Endothelial cell of umbilical vein (primary cell): ENCODE results near the gene ZNF487. TPM values are rescaled to one million over a fixed set of nuclear protein-coding genes. Genes with fewer than 3 reads are reported as not detected.

Source experiments
- BruUV-seq: library from RNA; stranded (reverse); fragments of 400-500 nt; replicated peaks from 2 replicates; lab custom pipeline; 2021; lab: Mats Ljungman, UMichigan
- CTCF ChIA-PET: fragments of 300-600, 350-600 bp; sonication (Branson Sonifier 250); formaldehyde crosslinking; loops from one replicate; lab custom pipeline; 2021; ENCODE audit warnings: antibody characterized with exemption, inconsistent platforms; lab: Charles Lee
- POLR2A ChIA-PET: fragments of 300-600, 350-600 bp; sonication (Branson Sonifier 250); formaldehyde crosslinking; loops from one replicate; lab custom pipeline; 2021; ENCODE audit warnings: antibody characterized with exemption, inconsistent platforms; lab: Charles Lee
- DNase-seq: peaks from one replicate; pipeline ENCODE4 v3.0.0-alpha.2; 2011; ENCODE audit warnings: low read depth, low spot score
- FAIRE-seq: peaks from 2 replicates; lab custom pipeline; 2011; peaks lifted over from hg19 to GRCh38; lab: Jason Lieb, UNC
- H2AFZ ChIP-seq: 2 replicates; pipeline ENCODE4 v1.6.0; 2012; ENCODE audit warnings: low read depth, low read length, control low read depth, inconsistent platforms
- H3K27ac ChIP-seq: 2 replicates; pipeline ENCODE4 v1.5.1; 2011; ENCODE audit warnings: low read depth, mild to moderate bottlenecking, control low read depth, low read length, moderate library complexity; ENCODE audit not compliant: insufficient read depth
- H3K27me3 ChIP-seq, 2 experiments: 2 replicates each; pipeline versions ENCODE4 v1.6.0 to v1.6.1; 2011; ENCODE audit warnings: low read length in 2 of 2, mixed read lengths in 1 of 2; ENCODE audit not compliant: control insufficient read depth in 2 of 2, insufficient read depth in 2 of 2
- H3K36me3 ChIP-seq, 2 experiments: 2 replicates in 1 of 2; 3 replicates in 1 of 2; pipeline ENCODE4 v1.5.1; 2011; ENCODE audit warnings: low read length in 2 of 2, mild to moderate bottlenecking in 1 of 2, moderate library complexity in 1 of 2; ENCODE audit not compliant: control insufficient read depth in 2 of 2, insufficient read depth in 2 of 2; ENCODE audit errors: extremely low read depth in 1 of 2
- H3K4me1 ChIP-seq: 3 replicates; pipeline ENCODE4 v1.5.1; 2011; ENCODE audit warnings: mild to moderate bottlenecking, low read length; ENCODE audit not compliant: control insufficient read depth, insufficient read depth; ENCODE audit errors: extremely low read depth
- H3K4me2 ChIP-seq: 2 replicates; pipeline ENCODE4 v1.6.1; 2011; ENCODE audit warnings: low read length, control low read depth, mixed read lengths; ENCODE audit not compliant: insufficient read depth
- H3K4me3 ChIP-seq, 3 experiments: fragments of 200-600 bp in 1 of 3; sonication (generic), shearing (Covaris generic) in 1 of 3; replicated peaks in 1 of 3; 2 replicates each; pipeline ENCODE4 v1.5.1; 2011 to 2016; ENCODE audit warnings: control low read depth in 3 of 3, low read length in 3 of 3, mild to moderate bottlenecking in 2 of 3, inconsistent platforms in 1 of 3, low read depth in 1 of 3, moderate library complexity in 1 of 3; ENCODE audit not compliant: insufficient read depth in 1 of 3
- H3K79me2 ChIP-seq: 2 replicates; pipeline ENCODE4 v1.6.0; 2012; ENCODE audit warnings: low read length, inconsistent platforms; ENCODE audit not compliant: control insufficient read depth, insufficient read depth
- H3K9ac ChIP-seq: replicated peaks from 2 replicates; pipeline ENCODE3; 2011; ENCODE audit warnings: low read length, control low read depth; ENCODE audit not compliant: insufficient read depth; ENCODE audit errors: extremely low read depth
- H3K9me1 ChIP-seq: replicated peaks from 3 replicates; pipeline ENCODE4 v1.6.0; 2011; ENCODE audit warnings: mild to moderate bottlenecking, low read length; ENCODE audit not compliant: control insufficient read depth, insufficient read depth; ENCODE audit errors: extremely low read depth
- H3K9me3 ChIP-seq: replicated peaks from 2 replicates; pipeline ENCODE4 v1.5.1; 2012; ENCODE audit warnings: low read length, inconsistent platforms; ENCODE audit not compliant: control insufficient read depth, insufficient read depth
- H4K20me1 ChIP-seq: replicated peaks from 2 replicates; pipeline ENCODE3; 2011; ENCODE audit warnings: mild to moderate bottlenecking, low read length; ENCODE audit not compliant: control insufficient read depth, insufficient read depth; ENCODE audit errors: extremely low read depth
- EZH2 ChIP-seq: IDR thresholded peaks from 2 replicates; pipeline ENCODE4 v1.6.1; 2012; ENCODE audit warnings: borderline replicate concordance, low read depth, mild to moderate bottlenecking, moderate library complexity, low read length, inconsistent platforms; ENCODE audit not compliant: severe bottlenecking
- FOS ChIP-seq: IDR thresholded peaks from 2 replicates; pipeline ENCODE4 v1.6.1; 2011; ENCODE audit warnings: mild to moderate bottlenecking, low read length, moderate library complexity, borderline replicate concordance; ENCODE audit not compliant: insufficient read depth
- GATA2 ChIP-seq: IDR thresholded peaks from 2 replicates; pipeline ENCODE4 v1.7.0; 2011; ENCODE audit warnings: low read depth, mild to moderate bottlenecking, moderate library complexity, mixed read lengths, low read length; ENCODE audit not compliant: insufficient read length, insufficient read depth
- JUN ChIP-seq: IDR thresholded peaks from 2 replicates; pipeline ENCODE4 v1.6.1; 2011; ENCODE audit warnings: borderline replicate concordance, low read depth; ENCODE audit not compliant: insufficient read length, insufficient read depth
- MYC ChIP-seq: IDR thresholded peaks from one replicate; pipeline ENCODE4 v1.6.1; 2011; ENCODE audit warnings: mild to moderate bottlenecking, low read depth, low read length
- POLR2A ChIP-seq: IDR thresholded peaks from 2 replicates; pipeline ENCODE4 v1.6.1; 2012; ENCODE audit warnings: low read depth, mild to moderate bottlenecking, control low read depth, low read length
- POLR2AphosphoS5 ChIP-seq: IDR thresholded peaks from 2 replicates; pipeline ENCODE4 v1.6.1; 2012; ENCODE audit warnings: low read depth, mild to moderate bottlenecking, control low read depth, low read length, moderate library complexity; ENCODE audit not compliant: insufficient read depth
- dilution Hi-C: fragments of 300-500 bp; cut with MboI; formaldehyde crosslinking; loops from one replicate; pipeline ENCODE4 v1.15.0; 2019; ENCODE audit warnings: low sequenced_read_pairs; ENCODE audit not compliant: extremely low pct_ligation_motif_present
- intact Hi-C: fragments of 100-400 bp; cut with micrococcal nuclease; formaldehyde crosslinking; loops from one replicate; pipeline ENCODE4 v1.10.0; 2022
- polyA plus RNA-seq, 4 experiments: library from polyadenylated mRNA; depleted of rRNA in 3 of 4; stranded (reverse) in 3 of 4; unstranded in 1 of 4; fragments of >200 nt; gene quantifications; 2 replicates each; pipeline versions ENCODE4 v1.2.1 to v1.2.3, GENCODE V29; 2011 to 2012; ENCODE audit warnings: missing spikeins in 1 of 4
- total RNA-seq: library from RNA; stranded (reverse); gene quantifications from 2 replicates; pipeline ENCODE4 v1.2.3, GENCODE V29; 2021
- TF ChIP-seq, protein P1 (sequence below), 2 donors: IDR thresholded peaks; 1 replicate in 1 of 2; 2 replicates in 1 of 2; pipeline ENCODE4 v1.5.1; 2011; ENCODE audit warnings: low read length in 2 of 2, mild to moderate bottlenecking in 2 of 2, moderate library complexity in 2 of 2, control low read depth in 1 of 2, inconsistent platforms in 1 of 2, low read depth in 1 of 2; ENCODE audit not compliant: insufficient read depth in 1 of 2; ENCODE audit errors: extremely low read depth in 1 of 2
- TF ChIP-seq, protein P2 (sequence below): IDR thresholded peaks from 2 replicates; pipeline ENCODE4 v1.6.1; 2011; ENCODE audit not compliant: insufficient read depth, insufficient read length

Gene ZNF487
- total and polyA plus RNA-seq, 2 donors (not counting 3 experiments of a cell fraction or from before 2014, with no cell fraction given), result 2.1 to 2.6 TPM

DNA sequence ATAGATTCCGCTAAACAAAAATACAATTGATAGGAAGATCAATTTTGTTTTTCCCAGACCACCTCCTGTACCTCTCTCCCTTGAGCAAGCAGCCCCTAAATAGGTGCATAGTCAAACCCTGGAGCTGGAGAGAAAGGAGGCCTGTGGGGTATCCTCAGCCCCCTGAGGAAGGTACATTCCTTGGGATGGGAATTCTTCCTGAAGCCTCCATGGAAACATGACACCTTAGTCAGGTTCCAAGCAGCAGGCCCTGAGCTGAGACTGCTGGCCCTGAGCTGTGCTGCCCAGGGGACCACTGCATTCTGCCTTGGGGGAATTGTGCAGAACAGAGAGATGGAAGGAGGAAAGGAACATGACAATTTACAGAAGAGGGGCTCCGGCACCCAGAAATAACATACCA, 35.3 kb upstream of the ZNF487 start:
- DNase-seq (peak; percentile 10), FAIRE-seq (no peak)
- H4K20me1 ChIP-seq, result peaks cover 5% of the 10 kb centered on the region
- H3K36me3 ChIP-seq, result peaks cover 0 to 2% of the 10 kb centered on the region in 2 experiments
- H3K27me3 ChIP-seq, result no peaks in the 10 kb centered on the region
- H3K9ac ChIP-seq, result no peak overlapping the region
- peak overlapping the region; percentile 7 for H3K27ac ChIP-seq
- H3K9me1 ChIP-seq, result no peaks in the 10 kb centered on the region
- BruUV-seq, result no TSS peak
- H2AFZ ChIP-seq, result no peak overlapping the region
- dilution Hi-C loops (no loop called here), intact Hi-C loops (no loop called here)
- no peaks in the 10 kb centered on the region for H3K9me3 ChIP-seq
- CTCF ChIA-PET, result interaction anchor here (1.3 kb wide), 1 partner anchor 11 kb away, joined by 3 read pairs; no protein-coding TSS in a partner anchor
- peaks cover 94% of the 10 kb centered on the region for H3K79me2 ChIP-seq
- H3K4me3 ChIP-seq, result no peak overlapping the region
- TF ChIP-seq POLR2A (no peak), JUN (no peak), MYC (no peak), POLR2AphosphoS5 (no peak), FOS (no peak), EZH2 (no peak), GATA2 (no peak)
- TF ChIP-seq, protein P1, sequence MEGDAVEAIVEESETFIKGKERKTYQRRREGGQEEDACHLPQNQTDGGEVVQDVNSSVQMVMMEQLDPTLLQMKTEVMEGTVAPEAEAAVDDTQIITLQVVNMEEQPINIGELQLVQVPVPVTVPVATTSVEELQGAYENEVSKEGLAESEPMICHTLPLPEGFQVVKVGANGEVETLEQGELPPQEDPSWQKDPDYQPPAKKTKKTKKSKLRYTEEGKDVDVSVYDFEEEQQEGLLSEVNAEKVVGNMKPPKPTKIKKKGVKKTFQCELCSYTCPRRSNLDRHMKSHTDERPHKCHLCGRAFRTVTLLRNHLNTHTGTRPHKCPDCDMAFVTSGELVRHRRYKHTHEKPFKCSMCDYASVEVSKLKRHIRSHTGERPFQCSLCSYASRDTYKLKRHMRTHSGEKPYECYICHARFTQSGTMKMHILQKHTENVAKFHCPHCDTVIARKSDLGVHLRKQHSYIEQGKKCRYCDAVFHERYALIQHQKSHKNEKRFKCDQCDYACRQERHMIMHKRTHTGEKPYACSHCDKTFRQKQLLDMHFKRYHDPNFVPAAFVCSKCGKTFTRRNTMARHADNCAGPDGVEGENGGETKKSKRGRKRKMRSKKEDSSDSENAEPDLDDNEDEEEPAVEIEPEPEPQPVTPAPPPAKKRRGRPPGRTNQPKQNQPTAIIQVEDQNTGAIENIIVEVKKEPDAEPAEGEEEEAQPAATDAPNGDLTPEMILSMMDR (IDR thresholded peaks at IDR 0.05; ENCODE audit: extremely low read depth in 1 of 2, insufficient read depth in 1 of 2, low read depth in 1 of 2, low read length in 2 of 2), result no peak
- TF ChIP-seq, protein P2, sequence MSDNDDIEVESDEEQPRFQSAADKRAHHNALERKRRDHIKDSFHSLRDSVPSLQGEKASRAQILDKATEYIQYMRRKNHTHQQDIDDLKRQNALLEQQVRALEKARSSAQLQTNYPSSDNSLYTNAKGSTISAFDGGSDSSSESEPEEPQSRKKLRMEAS, result no peak
- peak overlapping the region; percentile 12 for H3K4me2 ChIP-seq
- POLR2A ChIA-PET, result no interaction called here
- H3K4me1 ChIP-seq, result peaks cover 53% of the 10 kb centered on the region
